Left lung (tissue), 10 donors: ENCODE measurements around the gene GMPS. TPM values are rescaled to one million over a fixed set of nuclear protein-coding genes. Genes with fewer than 3 reads are reported as not detected.
"Not testable (repeated sequence)": the region's sequence is repeated elsewhere in the genome, so short reads cannot be mapped to it uniquely, and the experiment has no call there.

Experiments used
- ATAC-seq: fragments of 200-7000 bp; cut with Tn5 transposase; one replicate; pipeline ENCODE4 v1.9.1; 2020; ENCODE audit warnings: moderate library complexity
- DNase-seq, 4 donors: peaks; one replicate each; pipeline ENCODE4 v3.0.0-alpha.2; 2013 to 2020
- H3K27ac ChIP-seq, 2 donors: fragments of 200-600 bp; sonication (generic) in 1 of 2; one replicate each; pipeline versions ENCODE4 v1.5.0 to v1.8.0; 2020 to 2021
- H3K27me3 ChIP-seq, 2 donors: fragments of 200-600 bp; sonication (generic) in 1 of 2; one replicate each; pipeline versions ENCODE4 v1.5.0 to v1.8.0; 2020 to 2021
- H3K36me3 ChIP-seq, 2 donors: fragments of 200-600 bp; sonication (generic) in 1 of 2; one replicate each; pipeline versions ENCODE4 v1.5.0 to v1.8.0; 2020 to 2021
- H3K4me1 ChIP-seq, 2 donors: fragments of 200-600 bp; one replicate each; pipeline ENCODE4 v1.8.0; 2021
- H3K4me3 ChIP-seq, 2 donors: fragments of 200-600 bp; sonication (generic) in 1 of 2; one replicate each; pipeline versions ENCODE4 v1.5.0 to v1.8.0; 2020 to 2021; ENCODE audit warnings: mild to moderate bottlenecking in 1 of 2
- H3K9me3 ChIP-seq, 2 donors: fragments of 200-600 bp; sonication (generic) in 1 of 2; one replicate each; pipeline versions ENCODE4 v1.5.0 to v1.8.0; 2020 to 2021
- intact Hi-C, 2 donors: fragments of 100-400 bp; cut with DNase I; formaldehyde crosslinking; loops; one replicate each; pipeline versions ENCODE4 v1.11.2 to v1.14.2; 2022
- polyA plus RNA-seq, 6 donors: library from polyadenylated mRNA; unstranded; fragments of 120-200 nt; gene quantifications; one replicate each; pipeline ENCODE4 v1.2.1, GENCODE V29; 2013; ENCODE audit not compliant: insufficient read length in 6 of 6
- total RNA-seq, 2 donors: library from RNA; stranded (reverse); fragmentation: NEBNext Ultra II Directional; extraction: Animal tissue kit (Norgen Biotek cat#: 25700); gene quantifications; one replicate each; pipeline ENCODE4 v1.2.1, GENCODE V29; 2021
- TF ChIP-seq, protein P1 (sequence below), 2 donors: fragments of 200-600 bp; sonication (generic) in 1 of 2; IDR thresholded peaks; one replicate each; pipeline versions ENCODE4 v1.5.0 to v1.8.0; 2021; ENCODE audit warnings: antibody characterized with exemption in 2 of 2
- donor health status: DM: no; HTN: yes; CAD: no.
- donor health status: DM: no; HTN: no; CAD: no.

The GMPS gene
- total and polyA plus RNA-seq, 8 donors, result 46.0 to 72.3 (median 60.0) TPM

DNA sequence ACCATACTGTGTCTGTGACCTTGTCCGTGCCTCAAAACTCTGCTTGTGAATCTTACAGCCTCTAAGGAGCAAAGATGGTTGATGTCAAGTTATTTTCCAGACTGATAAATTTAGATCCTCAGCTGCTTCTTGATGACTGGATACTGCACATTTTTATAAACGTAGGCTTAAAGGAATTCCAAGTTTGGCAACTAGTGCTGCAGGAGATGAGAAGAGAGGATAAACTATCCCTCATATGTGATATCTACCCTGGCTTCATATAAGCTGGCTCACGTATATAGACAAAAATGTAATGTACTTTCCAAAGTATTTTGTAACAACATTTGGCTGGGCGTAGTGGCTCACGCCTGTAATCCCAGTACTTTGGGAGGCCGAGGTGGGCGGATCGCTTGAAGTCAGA lies 89.6 kb downstream of the GMPS start:
- Histone ChIP-seq H3K36me3 (no peaks in the 10 kb centered on the region), H3K9me3 (peaks cover 0 to 4% of the 10 kb centered on the region in 2 donors), H3K27me3 (no peaks in the 10 kb centered on the region), H3K4me3 (no peak overlapping the region), H3K4me1 (no peaks in the 10 kb centered on the region), H3K27ac (no peak overlapping the region)
- ATAC-seq, result no peak
- intact Hi-C loops, result no loop called here
- TF ChIP-seq, protein P1, sequence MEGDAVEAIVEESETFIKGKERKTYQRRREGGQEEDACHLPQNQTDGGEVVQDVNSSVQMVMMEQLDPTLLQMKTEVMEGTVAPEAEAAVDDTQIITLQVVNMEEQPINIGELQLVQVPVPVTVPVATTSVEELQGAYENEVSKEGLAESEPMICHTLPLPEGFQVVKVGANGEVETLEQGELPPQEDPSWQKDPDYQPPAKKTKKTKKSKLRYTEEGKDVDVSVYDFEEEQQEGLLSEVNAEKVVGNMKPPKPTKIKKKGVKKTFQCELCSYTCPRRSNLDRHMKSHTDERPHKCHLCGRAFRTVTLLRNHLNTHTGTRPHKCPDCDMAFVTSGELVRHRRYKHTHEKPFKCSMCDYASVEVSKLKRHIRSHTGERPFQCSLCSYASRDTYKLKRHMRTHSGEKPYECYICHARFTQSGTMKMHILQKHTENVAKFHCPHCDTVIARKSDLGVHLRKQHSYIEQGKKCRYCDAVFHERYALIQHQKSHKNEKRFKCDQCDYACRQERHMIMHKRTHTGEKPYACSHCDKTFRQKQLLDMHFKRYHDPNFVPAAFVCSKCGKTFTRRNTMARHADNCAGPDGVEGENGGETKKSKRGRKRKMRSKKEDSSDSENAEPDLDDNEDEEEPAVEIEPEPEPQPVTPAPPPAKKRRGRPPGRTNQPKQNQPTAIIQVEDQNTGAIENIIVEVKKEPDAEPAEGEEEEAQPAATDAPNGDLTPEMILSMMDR (IDR thresholded peaks at IDR 0.05), result no peak
- no peak for DNase-seq

DNA sequence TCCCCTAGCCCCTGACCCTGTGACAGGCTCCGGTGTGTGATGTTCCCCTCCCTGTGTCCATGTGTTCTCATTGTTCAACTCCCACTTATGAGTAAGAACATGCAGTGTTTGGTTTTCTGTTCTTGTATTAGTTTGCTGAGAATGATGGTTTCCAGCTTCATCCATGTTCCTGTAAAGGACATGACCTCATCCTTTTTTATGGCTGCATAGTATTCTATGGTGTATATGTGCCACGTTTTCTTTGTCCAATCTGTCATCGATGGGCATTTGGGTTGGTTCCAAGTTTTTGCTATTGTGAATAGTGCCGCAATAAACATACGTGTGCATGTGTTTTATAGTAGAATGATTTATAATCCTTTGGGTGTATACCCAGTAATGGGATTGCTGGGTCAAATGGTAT lies 90.6 kb downstream of the GMPS start:
- intact Hi-C loops, H3K27ac ChIP-seq, H3K27me3 ChIP-seq, DNase-seq, H3K36me3 ChIP-seq, H3K4me3 ChIP-seq, H3K9me3 ChIP-seq, H3K4me1 ChIP-seq, ATAC-seq: not testable (repeated sequence)

DNA sequence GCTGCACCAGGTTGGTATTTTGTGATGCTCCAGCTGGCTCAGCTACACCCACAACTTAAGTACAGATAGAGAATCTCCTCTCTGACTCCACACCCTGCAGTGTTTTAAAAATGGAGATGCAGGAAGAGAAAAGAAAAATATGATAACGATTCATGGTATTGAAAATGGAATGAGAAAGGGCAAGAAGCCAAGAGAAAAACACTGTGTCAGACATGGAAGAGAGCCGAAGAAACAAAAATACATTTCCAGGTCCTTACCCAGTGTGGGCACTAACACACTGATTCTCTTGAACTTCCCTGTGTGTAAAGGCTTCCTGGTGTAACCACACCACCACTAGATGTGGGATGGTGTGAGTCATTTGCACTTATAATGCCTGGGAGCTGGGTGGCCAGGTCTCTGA lies 93.1 kb downstream of the GMPS start:
- Histone ChIP-seq H3K4me1 (no peaks in the 10 kb centered on the region), H3K36me3 (no peaks in the 10 kb centered on the region), H3K9me3 (peaks cover 0 to 4% of the 10 kb centered on the region in 2 donors), H3K27me3 (no peaks in the 10 kb centered on the region), H3K4me3 (no peak overlapping the region), H3K27ac (no peak overlapping the region)
- TF ChIP-seq, protein P1 (IDR thresholded peaks at IDR 0.05), result no peak
- intact Hi-C loops, result no loop called here
- no peak for DNase-seq
- ATAC-seq, result peak; percentile 26

DNA sequence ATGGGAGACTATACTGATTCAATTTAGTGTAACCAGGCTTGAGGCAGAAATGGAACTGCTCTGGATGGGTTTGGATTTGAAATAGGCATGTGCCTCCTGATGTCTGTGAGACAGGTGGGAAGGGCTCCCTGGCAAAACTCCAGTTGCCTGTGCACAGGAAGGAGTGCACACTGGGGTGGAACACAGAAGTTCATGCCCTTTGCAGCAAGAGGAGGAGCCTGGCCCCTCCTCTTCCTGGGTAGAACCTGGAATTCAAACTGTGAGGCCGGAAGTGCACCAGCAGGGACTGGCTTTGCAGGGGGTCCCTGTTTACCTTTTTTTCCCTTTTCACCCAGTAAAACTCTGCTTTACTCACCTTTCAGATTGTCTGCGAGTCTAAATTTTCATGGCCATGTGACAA lies 99.9 kb downstream of the GMPS start:
- no peak for DNase-seq
- no peaks in the 10 kb centered on the region for H3K4me1 ChIP-seq
- TF ChIP-seq, protein P1 (IDR thresholded peaks at IDR 0.05), result no peak
- no peaks in the 10 kb centered on the region for H3K36me3 ChIP-seq
- no peaks in the 10 kb centered on the region for H3K27me3 ChIP-seq
- intact Hi-C loops, result no loop called here
- no peak for ATAC-seq
- H3K9me3 ChIP-seq, result no peaks in the 10 kb centered on the region
- H3K27ac ChIP-seq, result no peak overlapping the region
- no peak overlapping the region for H3K4me3 ChIP-seq

DNA sequence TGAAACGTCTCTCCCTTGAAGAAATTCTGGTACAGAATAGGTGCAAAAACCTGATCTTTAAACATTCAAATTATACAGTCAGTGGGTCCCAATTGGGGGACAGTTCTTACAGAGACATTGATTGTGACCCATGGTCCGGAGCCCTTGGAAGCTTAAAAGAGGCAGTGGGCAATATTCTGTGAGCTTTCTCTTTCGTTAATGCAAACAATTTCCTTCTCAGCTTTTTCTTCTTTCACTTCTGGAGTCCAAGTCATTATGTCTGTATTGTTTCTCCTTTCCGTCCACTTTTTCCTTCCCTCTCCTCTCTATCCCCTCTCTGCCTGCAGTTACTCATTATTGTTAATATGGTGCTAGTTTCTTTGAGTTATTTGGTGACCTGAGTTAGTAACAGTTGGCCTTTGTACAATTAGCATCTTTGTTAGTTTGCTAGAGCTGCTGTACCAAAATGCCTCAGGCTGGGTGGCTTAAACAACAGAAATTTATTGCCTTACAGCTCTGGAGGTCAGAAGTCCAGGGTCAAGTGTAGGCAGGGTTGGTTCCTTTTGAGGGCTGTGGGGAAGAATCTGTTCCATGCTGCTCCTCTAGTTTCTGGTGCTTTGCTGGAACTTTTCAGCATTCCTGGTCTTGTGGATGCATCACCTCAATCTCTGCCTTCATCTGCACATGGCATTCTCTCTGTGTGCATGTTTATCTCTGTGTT lies 102.6 kb downstream of the GMPS start:
- no peak for DNase-seq

More for the DNA sequence above, 102.6 kb downstream of the GMPS start:
- TF ChIP-seq, protein P1 (IDR thresholded peaks at IDR 0.05), result no peak
- no peaks in the 10 kb centered on the region for H3K36me3 ChIP-seq
- intact Hi-C loops, result no loop called here
- H3K4me1 ChIP-seq, result no peaks in the 10 kb centered on the region
- no peaks in the 10 kb centered on the region for H3K9me3 ChIP-seq
- no peak for ATAC-seq
- H3K27ac ChIP-seq, result no peak overlapping the region
- no peaks in the 10 kb centered on the region for H3K27me3 ChIP-seq
- H3K4me3 ChIP-seq, result no peak overlapping the region
